ENCODE measurements around the gene SYT5. TPM values are rescaled to one million over a fixed set of nuclear protein-coding genes. Genes with fewer than 3 reads are reported as not detected.

Gene SYT5
- total and polyA plus RNA-seq, 2 of the 13 experiments (the other 11 are each of a cell fraction or from before 2014, with no cell fraction given) = not detected

- no peak for TF ChIP-seq ZNF234 (CRISPR knock-in tag; conservative IDR thresholded peaks at IDR 0.05)
- TF ChIP-seq ZNF782 (CRISPR knock-in tag; IDR thresholded peaks at IDR 0.05; ENCODE audit: borderline replicate concordance) = no peak
- TF ChIP-seq ZNF577 (CRISPR knock-in tag; IDR thresholded peaks at IDR 0.05; ENCODE audit: borderline replicate concordance, low read depth) = no peak
- TF ChIP-seq ZSCAN21 (CRISPR knock-in tag; IDR thresholded peaks at IDR 0.05; ENCODE audit: borderline replicate concordance) = no peak
- peak; percentile 68; the same call in 1 of the 2 replicates for TF ChIP-seq GABPB1 (CRISPR knock-in tag; IDR thresholded peaks at IDR 0.05)
- no peak for TF ChIP-seq CENPT (CRISPR knock-in tag; IDR thresholded peaks at IDR 0.05; ENCODE audit: low read depth)
- no peak for TF ChIP-seq ZNF337 (CRISPR knock-in tag; IDR thresholded peaks at IDR 0.05; ENCODE audit: borderline replicate concordance, low read depth)
- TF ChIP-seq ZNF24 (IDR thresholded peaks at IDR 0.05) = no peak
- TF ChIP-seq ZNF354B (CRISPR knock-in tag; IDR thresholded peaks at IDR 0.05) = no peak
- TF ChIP-seq ZSCAN29 (CRISPR knock-in tag; conservative IDR thresholded peaks at IDR 0.05) = 0 out of 2 replicates have a peak, but pooled peaks have one; percentile 39
- TF ChIP-seq SIN3B (IDR thresholded peaks at IDR 0.05; ENCODE audit: low read length) = no peak
- TF ChIP-seq TARDBP (CRISPR knock-in tag; IDR thresholded peaks at IDR 0.05) = no peak
- 0 out of 2 replicates have a peak, but pooled peaks have one; percentile 13 for TF ChIP-seq SPEN (CRISPR knock-in tag; IDR thresholded peaks at IDR 0.05; ENCODE audit: low read depth)
- TF ChIP-seq ARID5B (CRISPR knock-in tag; IDR thresholded peaks at IDR 0.05) = no peak
- TF ChIP-seq ARID4A (CRISPR knock-in tag; IDR thresholded peaks at IDR 0.05; ENCODE audit: borderline replicate concordance) = peak; percentile 19; the same call in 1 of the 2 replicates
- no peak for TF ChIP-seq SMAD1 (CRISPR knock-in tag; IDR thresholded peaks at IDR 0.05; ENCODE audit: borderline replicate concordance, low read depth)
Measured at GRCh38 chr19:55156202-55157063, 23.7 kb downstream of the SYT5 start (continued).
